Activated CD8-positive, alpha-beta T cell treated with anti-CD3 and anti-CD28 coated beads for 36 hours (primary cell): ENCODE data around the gene C11orf71. TPM values are rescaled to one million over a fixed set of nuclear protein-coding genes. Genes with fewer than 3 reads are reported as not detected.

ENCODE experiments used
- ATAC-seq: fragments of 200-7000 bp; cut with Tn5 transposase; one replicate; pipeline ENCODE4 v1.10.0; 2021; ENCODE audit warnings: mild to moderate bottlenecking, moderate library complexity
- CTCF ChIA-PET: fragments of 350-600 bp; sonication (Branson Sonifier 250); formaldehyde crosslinking; loops from one replicate; lab custom pipeline; 2021; ENCODE audit warnings: antibody characterized with exemption; lab: Charles Lee
- POLR2A ChIA-PET: fragments of 350-600 bp; sonication (Branson Sonifier 250); formaldehyde crosslinking; loops from one replicate; lab custom pipeline; 2021; ENCODE audit warnings: antibody characterized with exemption; lab: Charles Lee
- DNase-seq: peaks from one replicate; pipeline ENCODE4 v3.0.0-alpha.2; 2020
- H3K27ac Mint-ChIP-seq: one replicate; pipeline ENCODE4 v1.8.0; 2021; ENCODE audit warnings: mild to moderate bottlenecking, mixed read lengths
- H3K27me3 Mint-ChIP-seq: one replicate; pipeline ENCODE4 v1.8.0; 2021; ENCODE audit warnings: mixed read lengths
- H3K36me3 Mint-ChIP-seq: one replicate; pipeline ENCODE4 v1.8.0; 2021; ENCODE audit warnings: low read depth, mixed read lengths
- H3K4me1 Mint-ChIP-seq: one replicate; pipeline ENCODE4 v1.8.0; 2021; ENCODE audit warnings: low read depth, mixed read lengths
- H3K4me3 Mint-ChIP-seq: one replicate; pipeline ENCODE4 v1.8.0; 2021; ENCODE audit warnings: mild to moderate bottlenecking, moderate library complexity, mixed read lengths
- H3K9me3 Mint-ChIP-seq: one replicate; pipeline ENCODE4 v1.8.0; 2021; ENCODE audit warnings: mixed read lengths
- intact Hi-C: fragments of 100-400 bp; cut with micrococcal nuclease; formaldehyde crosslinking; loops from one replicate; pipeline ENCODE4 v1.10.0; 2022
- total RNA-seq, 2 experiments: library from RNA; stranded (reverse); gene quantifications; one replicate each; pipeline ENCODE4 v1.2.3, GENCODE V29; 2021
- TF ChIP-seq, protein P1 (sequence below): fragments of 200-600 bp; IDR thresholded peaks from one replicate; pipeline ENCODE4 v1.8.0; 2022; ENCODE audit warnings: antibody characterized with exemption, mild to moderate bottlenecking

Gene C11orf71, protein sequence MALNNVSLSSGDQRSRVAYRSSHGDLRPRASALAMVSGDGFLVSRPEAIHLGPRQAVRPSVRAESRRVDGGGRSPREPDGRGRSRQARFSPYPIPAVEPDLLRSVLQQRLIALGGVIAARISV
- 1 to 10 TPM; 6.4 to 6.6 TPM for total RNA-seq

DNA sequence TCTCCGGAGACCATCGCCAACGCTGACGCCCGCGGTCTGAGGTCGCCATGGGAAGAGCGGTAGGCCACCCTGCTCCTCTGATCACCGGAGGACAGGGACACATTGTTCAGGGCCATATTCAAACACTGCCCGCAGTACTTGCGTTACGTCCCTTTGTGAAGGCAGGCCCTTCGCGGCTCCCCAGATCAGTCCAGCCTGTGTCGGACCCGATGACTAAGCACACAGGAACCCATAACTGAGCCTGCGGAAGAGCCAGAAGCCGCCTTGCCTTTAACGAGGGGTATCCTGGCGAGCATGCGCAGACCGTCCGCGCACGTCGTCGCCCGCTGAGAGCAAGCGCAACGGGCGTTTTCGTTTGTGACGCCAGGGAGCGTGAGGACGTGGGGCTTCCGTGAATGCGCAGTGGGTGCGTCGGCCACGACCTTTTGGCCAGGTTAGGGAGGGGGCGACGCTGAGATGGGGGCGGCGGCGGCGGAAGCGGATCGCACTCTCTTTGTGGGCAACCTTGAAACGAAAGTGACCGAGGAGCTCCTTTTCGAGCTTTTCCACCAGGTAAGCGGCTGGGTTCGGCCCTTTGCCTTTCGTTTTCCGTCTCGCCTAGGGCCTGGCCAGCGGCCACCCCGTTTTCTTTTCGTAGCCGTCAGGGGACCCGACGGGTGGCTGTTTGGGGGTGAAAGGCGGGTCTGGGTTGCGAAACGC, at the start of gene C11orf71, which contains the start of gene RBM7:
TSS of gene C11orf71 (minus strand) at position 296 of the 699 bp plus-strand sequence. CDS start at position 116, 180 bp downstream.
TSS of gene RBM7 (plus strand) at position 451 of the 699 bp plus-strand sequence. CDS start at position 457, 6 bp downstream.
- CTCF ChIA-PET = interaction anchor here (0.8 to 1.2 kb wide), 2 partner anchors 11 to 53 kb away, joined by 3 read pairs; no protein-coding TSS in a partner anchor
- DNase-seq (peak; percentile 98), ATAC-seq (peak; percentile 96)
- TF ChIP-seq, protein P1, sequence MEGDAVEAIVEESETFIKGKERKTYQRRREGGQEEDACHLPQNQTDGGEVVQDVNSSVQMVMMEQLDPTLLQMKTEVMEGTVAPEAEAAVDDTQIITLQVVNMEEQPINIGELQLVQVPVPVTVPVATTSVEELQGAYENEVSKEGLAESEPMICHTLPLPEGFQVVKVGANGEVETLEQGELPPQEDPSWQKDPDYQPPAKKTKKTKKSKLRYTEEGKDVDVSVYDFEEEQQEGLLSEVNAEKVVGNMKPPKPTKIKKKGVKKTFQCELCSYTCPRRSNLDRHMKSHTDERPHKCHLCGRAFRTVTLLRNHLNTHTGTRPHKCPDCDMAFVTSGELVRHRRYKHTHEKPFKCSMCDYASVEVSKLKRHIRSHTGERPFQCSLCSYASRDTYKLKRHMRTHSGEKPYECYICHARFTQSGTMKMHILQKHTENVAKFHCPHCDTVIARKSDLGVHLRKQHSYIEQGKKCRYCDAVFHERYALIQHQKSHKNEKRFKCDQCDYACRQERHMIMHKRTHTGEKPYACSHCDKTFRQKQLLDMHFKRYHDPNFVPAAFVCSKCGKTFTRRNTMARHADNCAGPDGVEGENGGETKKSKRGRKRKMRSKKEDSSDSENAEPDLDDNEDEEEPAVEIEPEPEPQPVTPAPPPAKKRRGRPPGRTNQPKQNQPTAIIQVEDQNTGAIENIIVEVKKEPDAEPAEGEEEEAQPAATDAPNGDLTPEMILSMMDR = no peak
- intact Hi-C loops = loop anchor here (2.0 kb wide), 1 partner anchor 38 kb away; the partner anchor contains the start of gene REXO2
- Mint-ChIP-seq H3K27me3 (no peaks in the 10 kb centered on the region), H3K4me1 (peaks cover 42% of the 10 kb centered on the region), H3K9me3 (no peaks in the 10 kb centered on the region), H3K27ac (peak within 1 kb of the TSS; percentile 99), H3K36me3 (peaks cover 38% of the 10 kb centered on the region), H3K4me3 (peak within 1 kb of the TSS; percentile 97)
- POLR2A ChIA-PET = no interaction called here

DNA sequence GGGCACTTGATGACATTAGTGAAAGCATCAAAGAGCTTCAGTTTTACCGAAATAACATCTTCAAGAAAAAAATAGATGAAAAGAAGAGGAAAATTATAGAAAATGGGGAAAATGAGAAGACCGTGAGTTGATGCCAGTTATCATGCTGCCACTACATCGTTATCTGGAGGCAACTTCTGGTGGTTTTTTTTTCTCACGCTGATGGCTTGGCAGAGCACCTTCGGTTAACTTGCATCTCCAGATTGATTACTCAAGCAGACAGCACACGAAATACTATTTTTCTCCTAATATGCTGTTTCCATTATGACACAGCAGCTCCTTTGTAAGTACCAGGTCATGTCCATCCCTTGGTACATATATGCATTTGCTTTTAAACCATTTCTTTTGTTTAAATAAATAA, 49.5 kb upstream of the C11orf71 start:
- no peak overlapping the region for H3K4me3 Mint-ChIP-seq
- peaks cover 33% of the 10 kb centered on the region for H3K36me3 Mint-ChIP-seq
- CTCF ChIA-PET = no interaction called here
- TF ChIP-seq, protein P1 = no peak
- POLR2A ChIA-PET = interaction anchor here (1.3 kb wide), 1 partner anchor 11 kb away, joined by 3 read pairs; no protein-coding TSS in a partner anchor
- no peak for DNase-seq
- no peak for ATAC-seq
- H3K4me1 Mint-ChIP-seq = peaks cover 3% of the 10 kb centered on the region
- H3K9me3 Mint-ChIP-seq = no peaks in the 10 kb centered on the region
- no peaks in the 10 kb centered on the region for H3K27me3 Mint-ChIP-seq
- intact Hi-C loops = no loop called here
- no peak overlapping the region for H3K27ac Mint-ChIP-seq

DNA sequence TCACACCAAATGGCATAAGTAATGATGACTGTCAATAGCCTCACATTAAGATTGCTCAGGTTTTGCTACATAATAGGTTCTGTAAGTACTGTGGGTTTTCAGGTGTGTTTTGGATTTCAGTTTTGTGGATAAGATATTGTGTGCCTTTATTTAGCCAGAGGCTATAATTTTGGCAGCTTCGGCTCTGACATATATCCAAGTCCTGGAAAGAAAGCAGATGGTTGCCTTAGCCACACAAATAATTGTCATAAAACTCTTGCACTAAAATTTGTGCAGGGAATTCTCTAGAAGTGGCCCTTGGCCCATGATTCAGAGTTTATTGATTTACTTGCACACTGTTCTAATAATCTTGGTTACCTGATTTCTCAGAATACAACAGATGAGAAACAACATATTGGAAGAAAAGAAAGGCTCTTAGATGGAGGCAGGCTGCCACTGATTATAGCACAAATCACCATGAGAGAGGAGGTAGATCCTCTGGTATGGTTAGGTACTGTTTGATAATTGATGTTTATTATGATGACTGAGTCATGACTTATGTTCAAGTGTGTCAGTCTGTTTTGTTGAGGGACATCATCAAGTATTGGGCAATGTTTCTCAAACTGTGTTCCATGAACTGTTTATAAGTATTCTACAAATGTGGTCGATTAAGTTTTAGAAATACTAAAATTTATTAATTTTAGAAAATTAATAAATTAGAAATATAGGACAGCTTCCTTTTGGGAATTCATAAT, 48.6 kb upstream of the C11orf71 start:
- peaks cover 3% of the 10 kb centered on the region for H3K4me1 Mint-ChIP-seq
- no peak overlapping the region for H3K4me3 Mint-ChIP-seq
- intact Hi-C loops = no loop called here
- no peak overlapping the region for H3K27ac Mint-ChIP-seq
- TF ChIP-seq, protein P1 = no peak
- no peaks in the 10 kb centered on the region for H3K27me3 Mint-ChIP-seq
- ATAC-seq (no peak), DNase-seq (no peak)
- POLR2A ChIA-PET = no interaction called here
- peaks cover 39% of the 10 kb centered on the region for H3K36me3 Mint-ChIP-seq
- no peaks in the 10 kb centered on the region for H3K9me3 Mint-ChIP-seq
- CTCF ChIA-PET = no interaction called here

DNA sequence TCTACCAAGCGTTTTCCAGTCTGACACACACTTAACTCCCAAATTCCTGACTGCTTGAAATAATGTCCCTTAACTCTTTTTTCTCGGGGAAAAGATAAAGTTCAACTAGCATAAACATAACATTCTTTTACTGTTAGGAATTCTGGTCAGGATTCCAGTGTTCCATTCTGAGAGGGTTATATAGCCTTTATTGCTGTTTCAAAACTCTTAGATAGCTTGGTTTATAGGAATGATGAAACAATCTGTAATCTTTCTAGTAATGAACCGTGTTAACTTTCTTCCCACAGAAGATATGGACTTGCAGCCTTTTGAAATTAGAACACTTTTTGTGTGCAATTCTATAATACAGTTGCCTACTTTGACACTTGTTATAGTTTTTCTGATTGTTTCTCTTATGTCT, 47.6 kb upstream of the C11orf71 start:
- peaks cover 3% of the 10 kb centered on the region for H3K4me1 Mint-ChIP-seq
- no peak overlapping the region for H3K27ac Mint-ChIP-seq
- ATAC-seq (no peak), DNase-seq (no peak)
- H3K27me3 Mint-ChIP-seq = no peaks in the 10 kb centered on the region
- ChIA-PET CTCF (no interaction called here), POLR2A (interaction anchor here (1.2 kb wide), 1 partner anchor 10 kb away, joined by 3 read pairs; no protein-coding TSS in a partner anchor)
- H3K4me3 Mint-ChIP-seq = no peak overlapping the region
- no peaks in the 10 kb centered on the region for H3K9me3 Mint-ChIP-seq
- peaks cover 35% of the 10 kb centered on the region for H3K36me3 Mint-ChIP-seq
- TF ChIP-seq, protein P1 = no peak
- intact Hi-C loops = no loop called here
